HG02885 (cell line): ENCODE measurements around the gene TMEM190.

Source experiments
- ATAC-seq: cut with Tn5 transposase; IDR thresholded peaks from one replicate; pipeline ENCODE4 v1.9.1; 2021; ENCODE audit warnings: mild to moderate bottlenecking; ENCODE audit not compliant: unreplicated experiment, poor library complexity

The TMEM190 gene

DNA sequence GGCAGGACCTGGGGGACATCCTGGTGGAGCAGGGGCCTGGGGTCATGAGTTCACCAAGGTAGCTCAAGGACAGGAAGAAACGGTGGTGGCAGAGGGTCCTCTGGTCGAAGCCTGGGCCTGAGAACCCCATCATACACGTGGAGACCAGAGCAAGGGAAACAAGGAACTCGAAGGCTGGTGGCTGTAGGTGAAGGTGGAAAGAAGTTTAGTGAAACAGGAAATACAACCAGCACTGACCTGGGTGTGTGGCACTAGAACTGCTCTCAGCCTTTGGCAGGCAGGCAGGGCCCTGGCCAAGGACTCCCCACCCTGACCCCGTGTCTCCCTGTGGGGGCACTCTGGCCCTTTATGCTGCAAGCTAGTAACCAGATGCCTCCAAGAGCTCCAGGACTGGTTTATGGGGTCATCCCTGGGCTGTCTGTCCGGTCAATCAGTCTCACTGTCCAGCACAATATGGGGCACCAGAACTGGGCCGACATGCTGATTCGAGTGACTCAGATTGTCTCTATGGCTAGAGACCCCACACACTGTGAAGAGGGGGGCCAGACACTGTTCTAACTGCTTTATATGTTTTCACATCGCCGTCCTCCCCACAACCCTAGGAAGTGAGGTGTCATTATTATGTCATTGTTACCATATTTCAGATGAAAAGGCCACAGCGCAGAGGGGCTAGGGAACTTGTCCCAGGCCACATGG, 25.9 kb upstream of the TMEM190 start:
- ATAC-seq: no peak

- ATAC-seq: no peak
Observed at GRCh38 chr19:55352040-55352439, 24.6 kb upstream of the TMEM190 start.

DNA sequence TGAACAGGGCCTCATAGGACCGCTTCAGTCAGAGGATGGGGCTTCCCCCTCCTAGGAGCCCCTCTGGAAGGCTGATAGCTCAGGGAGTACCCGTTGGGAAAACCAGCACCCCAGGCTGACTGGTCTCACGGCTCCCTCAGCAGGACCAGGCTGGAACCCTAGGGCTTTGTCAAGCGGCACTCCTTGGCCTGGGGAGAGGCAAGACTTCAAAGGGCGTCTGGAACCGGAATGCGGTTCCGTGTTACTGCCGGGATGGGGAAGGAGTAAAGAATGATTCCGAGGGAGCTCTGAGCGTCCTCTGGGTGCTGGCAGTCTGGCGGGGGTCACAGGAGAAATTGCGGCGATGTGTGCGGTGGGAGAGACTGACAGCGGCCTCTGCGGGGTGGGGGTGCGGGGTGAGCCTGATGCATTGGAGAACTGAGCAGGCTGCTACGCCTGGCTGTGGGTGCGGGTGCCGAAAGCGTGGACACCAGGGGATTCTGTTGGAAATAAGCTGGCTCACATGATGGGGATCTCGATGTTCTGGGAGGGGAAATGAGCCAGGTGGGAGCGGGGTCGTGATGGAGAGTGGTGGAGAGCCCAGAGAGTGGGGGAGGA, 24.0 kb upstream of the TMEM190 start:
- no peak for ATAC-seq

GRCh38 chr19:55353356-55353802, 23.2 kb upstream of the TMEM190 start:
- no peak for ATAC-seq

DNA sequence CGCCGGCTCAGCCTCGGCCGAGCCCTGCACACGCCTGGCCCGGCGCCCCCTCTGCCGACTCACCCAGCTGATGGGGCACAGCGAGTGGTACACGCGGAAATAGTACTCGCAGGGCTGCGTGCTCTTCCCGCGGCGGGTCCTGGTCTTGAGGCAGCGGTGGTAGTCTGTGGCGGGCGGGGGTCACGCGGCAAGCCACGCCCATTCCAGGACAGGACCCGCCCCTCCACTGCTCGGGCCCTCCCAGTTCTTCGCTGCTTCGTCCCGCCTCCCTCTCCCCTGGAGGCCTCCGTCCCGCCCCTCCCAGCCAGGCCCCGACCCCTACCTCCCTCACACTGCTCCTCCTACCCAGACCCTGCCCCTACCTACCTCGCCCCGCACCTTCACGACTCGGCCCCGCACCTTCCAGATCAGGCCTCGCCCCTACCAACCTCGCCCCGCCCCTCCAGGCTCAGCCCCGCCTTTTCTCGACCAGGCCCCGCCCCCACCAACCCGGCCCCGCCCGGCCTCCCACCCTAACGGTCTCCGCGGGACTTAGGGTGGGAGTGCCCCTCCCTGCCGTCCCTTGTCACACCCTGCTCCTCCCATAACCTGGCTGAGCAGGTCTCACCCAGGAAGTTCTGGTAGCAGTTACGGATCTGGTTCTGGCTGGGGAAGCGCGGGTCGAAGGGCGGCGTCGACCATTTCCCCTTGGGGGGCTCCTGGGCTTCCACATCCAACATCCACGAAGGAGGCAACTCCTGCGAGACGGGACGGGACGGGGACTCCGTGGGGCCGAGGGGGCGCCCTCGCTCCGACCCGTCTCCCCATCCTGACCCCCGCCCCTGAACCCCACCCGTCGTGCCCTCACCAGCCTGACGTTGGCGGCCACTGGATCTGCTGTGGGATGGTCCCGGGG, 22.6 kb upstream of the TMEM190 start:
- ATAC-seq: no peak

DNA sequence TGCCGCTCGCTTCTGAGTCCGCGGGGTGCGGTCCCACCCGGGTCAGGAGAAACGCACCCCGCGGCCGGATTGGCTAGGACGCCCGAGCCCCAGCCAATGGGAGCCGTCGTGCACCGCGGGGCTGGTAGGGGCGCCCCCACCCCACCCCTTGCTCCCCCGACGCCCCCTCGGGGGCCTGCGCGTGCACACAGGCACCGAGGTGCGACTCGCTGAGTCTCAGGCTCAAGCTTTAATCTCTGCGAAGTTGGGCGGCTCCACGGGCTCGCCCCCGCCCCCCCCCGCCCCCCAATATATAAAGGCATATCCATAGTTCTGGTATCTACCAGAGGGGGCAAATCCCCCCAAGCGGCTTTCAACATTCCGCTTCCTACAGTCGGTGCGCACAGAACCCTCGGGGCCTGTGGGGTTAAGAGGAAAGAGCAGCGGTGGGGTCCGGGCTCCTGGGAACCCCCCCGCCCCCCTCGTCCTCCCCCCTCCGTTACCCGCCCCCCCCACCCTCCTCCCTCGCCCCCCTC, 21.9 kb upstream of the TMEM190 start, which contains the start of gene COX6B2:
COX6B2 (minus strand) TSS at position 22 of the 515 bp plus-strand sequence. CDS start 198 bp downstream, outside the sequence.
- ATAC-seq: no peak

GRCh38 chr19:55355213-55355821, 21.3 kb upstream of the TMEM190 start:
- no peak for ATAC-seq

DNA sequence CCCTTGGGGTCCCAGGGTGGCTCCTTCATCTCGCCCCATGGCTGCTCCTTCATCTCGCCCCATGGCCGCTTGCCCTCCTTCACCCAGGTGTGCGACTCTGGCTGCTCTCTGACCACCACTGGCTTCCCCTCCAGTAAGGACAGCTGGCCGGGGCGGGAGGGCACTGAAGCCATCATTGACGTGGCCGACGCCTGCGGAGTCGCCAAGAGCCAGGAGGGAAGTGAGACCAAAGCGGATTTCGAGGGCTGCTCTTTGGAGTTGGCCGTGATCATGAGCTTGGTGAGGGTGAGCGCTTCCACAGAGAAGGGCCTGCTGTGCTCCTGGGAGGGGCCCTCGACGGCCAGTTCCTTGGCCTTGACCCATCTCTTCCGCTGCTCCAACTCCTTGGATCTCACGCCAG, 18.1 kb upstream of the TMEM190 start:
- ATAC-seq: no peak

- ATAC-seq: no peak
Observed at GRCh38 chr19:55358943-55359908, 17.4 kb upstream of the TMEM190 start.

DNA sequence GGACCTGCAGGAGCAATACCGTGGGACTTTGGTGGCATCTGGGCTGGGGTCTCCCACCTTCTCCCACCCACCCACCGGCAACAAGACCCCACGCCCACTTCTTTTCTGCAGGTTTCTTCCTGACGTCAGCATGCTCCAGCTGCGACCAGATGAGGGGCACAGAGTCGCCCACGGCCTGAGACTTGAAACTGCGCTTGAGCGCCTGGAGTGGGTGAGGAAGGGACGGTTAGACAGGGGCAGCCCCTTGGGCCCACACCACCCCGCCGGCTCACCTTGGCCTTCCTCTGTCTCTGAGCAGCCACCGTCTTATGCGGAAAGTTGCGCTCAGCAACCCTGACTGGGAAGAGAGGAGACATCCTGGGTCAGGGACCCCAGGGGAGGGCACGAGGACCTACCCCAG, 15.7 kb upstream of the TMEM190 start:
- no peak for ATAC-seq

DNA sequence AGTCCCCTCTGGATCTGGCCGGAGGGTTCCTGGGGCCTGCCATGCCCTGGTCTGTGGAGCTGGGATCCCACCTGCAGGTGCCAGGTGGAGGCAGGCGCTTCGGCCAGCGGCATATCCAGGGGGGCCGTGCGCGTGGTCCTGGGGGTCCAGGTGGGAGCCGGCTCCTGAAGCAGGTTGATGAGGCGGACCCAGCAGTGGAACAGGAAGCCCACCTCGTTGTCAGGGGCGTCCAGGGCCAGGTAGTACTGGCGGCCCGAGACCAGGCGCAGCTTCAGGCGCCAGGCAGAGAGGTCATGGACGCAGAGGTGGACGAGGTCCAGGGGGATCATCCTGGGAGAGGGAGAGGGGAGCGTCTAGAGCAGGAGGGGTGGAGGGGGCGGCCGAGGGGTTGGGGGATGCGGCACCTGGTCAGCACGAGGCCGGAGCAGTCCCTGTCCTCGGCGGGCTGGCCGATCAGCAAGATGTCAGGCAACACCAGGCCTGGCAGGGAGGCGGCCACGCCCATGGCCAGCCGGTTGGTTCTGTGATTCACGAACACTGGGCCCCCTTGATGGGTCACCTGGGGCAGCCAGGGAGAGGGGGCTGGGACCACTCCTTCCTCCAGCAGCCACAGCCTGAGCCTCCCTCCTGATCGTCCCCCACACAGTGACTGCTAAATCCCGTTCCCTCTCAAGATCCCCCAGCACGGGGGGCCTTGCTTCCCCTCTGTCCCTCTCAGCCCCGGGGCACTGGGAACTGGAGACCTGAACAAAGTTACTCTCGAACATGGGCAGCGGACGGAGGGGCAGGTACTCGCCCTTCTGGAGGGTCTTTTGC, 14.2 kb upstream of the TMEM190 start:
- no peak for ATAC-seq

DNA sequence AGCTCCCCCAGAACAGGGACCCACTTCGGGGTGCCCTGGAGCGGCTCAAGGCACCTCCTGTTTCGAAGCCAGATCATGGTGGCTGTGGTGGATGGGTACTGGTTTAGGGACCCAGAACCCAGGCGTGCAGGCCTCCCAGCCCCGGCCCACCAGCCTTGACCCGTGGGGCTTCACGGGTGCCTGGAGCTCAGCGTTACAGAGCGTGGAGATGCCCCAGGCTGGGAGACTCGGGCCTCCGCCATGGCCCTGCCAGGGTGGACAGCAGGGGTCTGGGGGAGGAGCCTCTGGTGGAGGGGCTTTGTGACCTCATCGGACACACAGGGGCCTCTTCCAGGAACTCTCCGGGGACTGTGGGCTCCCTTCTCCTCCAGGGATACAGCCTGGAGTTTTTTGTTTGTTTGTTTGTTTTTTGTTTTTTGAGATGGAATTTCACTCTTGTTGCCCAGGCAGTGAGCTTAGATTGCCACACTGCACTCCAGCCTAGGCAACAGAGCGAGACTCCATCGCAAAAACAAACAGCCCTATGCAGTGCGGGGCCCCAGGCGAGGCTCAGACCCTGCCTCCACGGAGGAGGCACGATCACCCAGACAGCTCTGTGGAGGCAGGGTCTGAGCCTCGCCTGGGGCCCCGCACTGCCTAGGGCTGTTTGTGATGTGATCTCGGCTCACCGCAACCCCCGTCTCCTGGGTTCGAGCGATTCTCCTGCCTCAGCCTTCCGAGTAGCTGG, 13.5 kb upstream of the TMEM190 start, which contains the start of gene GARIN5B:
GARIN5B (minus strand) TSS at position 271 of the 727 bp plus-strand sequence; CDS start at position 77, 194 bp downstream.
- ATAC-seq: no peak

DNA sequence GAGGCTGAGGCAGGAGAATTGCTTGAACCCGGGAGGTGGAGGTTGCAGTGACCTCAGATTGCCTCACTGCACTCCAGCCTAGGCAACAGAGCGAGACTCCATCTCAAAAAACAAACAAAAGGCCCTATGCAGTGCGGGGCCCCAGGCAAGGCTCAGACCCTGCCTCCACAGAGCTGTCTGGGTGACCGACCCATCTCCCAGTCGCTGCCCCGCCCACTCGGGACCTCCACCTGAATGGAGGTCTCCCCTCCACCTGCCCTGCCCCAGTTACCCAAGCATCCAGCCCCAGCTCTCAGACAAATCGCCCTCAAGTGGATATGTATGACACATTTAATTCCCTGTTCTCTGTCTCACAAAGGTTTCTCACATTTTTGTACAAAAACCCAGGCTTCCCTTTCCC, 11.4 kb upstream of the TMEM190 start:
- ATAC-seq: no peak

DNA sequence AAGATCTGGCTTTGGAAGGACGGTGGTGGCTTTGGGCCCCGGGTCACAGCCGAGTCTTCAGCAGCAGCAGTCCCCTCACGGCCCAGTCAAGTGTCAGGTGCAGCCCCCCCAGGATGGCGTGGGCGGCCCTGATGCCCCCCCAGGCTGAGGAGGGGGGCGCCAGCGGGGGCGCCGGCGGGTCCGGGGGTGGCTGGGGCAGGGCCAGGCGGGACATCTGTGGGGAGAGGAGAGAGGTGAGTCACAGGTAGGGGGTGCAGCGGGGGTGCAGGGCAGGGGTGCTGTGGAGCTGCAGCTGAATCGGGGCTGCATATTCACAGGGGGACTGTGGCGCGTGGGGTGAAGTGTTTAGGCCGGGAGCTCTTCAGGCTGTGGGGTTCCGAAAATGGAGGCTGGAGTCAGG, 10.7 kb upstream of the TMEM190 start:
- ATAC-seq: no peak

DNA sequence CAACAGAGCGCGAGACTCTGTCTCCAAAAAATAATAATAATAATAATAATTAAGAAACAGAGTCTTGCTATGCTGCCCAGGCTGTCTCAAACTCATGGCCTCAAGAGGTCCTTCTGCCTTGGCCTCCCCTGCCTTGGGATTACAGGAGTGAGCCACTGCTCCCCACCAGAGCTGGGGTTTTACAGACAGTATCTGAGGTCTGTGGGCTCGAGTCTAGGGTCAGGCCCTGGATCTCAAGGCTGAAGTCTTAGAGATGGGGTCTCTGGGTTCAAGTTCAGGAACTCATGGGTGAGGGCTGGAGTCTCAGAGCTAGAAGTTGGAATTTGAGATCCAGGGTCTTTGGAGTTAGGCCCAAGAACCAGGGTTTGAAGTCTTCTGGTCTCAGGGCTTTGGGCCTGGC, 9.8 kb upstream of the TMEM190 start:
- ATAC-seq: no peak

DNA sequence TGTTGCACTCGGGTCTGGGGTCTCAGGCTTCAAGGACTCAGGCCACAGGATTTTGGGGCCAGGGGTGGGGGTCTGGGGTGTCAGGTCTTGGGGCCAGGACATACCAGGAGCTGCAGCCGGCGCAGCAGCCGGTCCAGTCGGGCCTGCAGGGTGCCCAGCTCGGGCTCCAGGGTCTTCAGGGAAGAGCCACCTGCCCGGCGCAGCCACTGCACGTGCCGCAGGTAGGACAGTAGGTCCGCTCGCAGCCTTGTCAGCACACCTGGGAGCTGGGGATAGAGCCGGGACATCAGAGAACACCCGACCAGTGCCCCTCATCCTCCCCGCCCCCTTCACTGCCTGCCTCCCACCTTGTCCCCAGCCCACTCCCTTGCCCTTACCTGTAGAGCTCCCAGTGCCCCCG, 8.5 kb upstream of the TMEM190 start:
- ATAC-seq: no peak

- ATAC-seq: no peak
Observed at GRCh38 chr19:55368701-55369563, 7.7 kb upstream of the TMEM190 start.
